Spleen (tissue), 11 donors: Measurements from ENCODE around the gene KIAA0319L. TPM values are rescaled to one million over a fixed set of nuclear protein-coding genes. Genes with fewer than 3 reads are reported as not detected.

Source experiments
- DNase-seq: peaks from one replicate; pipeline ENCODE4 v3.0.0-alpha.2; 2020
- H3K27ac ChIP-seq, 8 donors: fragments of 200-600 bp; sonication (generic) in 7 of 8; 1 replicate in 4 of 8; 2 replicates in 4 of 8; pipeline versions ENCODE4 v1.5.0 to v1.8.0; 2016 to 2021; ENCODE audit warnings: inconsistent platforms in 4 of 8, mild to moderate bottlenecking in 4 of 8, moderate library complexity in 1 of 8
- H3K27me3 ChIP-seq, 7 donors: fragments of 200-600 bp; sonication (generic) in 6 of 7; replicated peaks in 1 of 7; 1 replicate in 4 of 7; 2 replicates in 3 of 7; pipeline versions ENCODE4 v1.5.0 to v1.8.0; 2016 to 2021; ENCODE audit warnings: inconsistent platforms in 3 of 7, mild to moderate bottlenecking in 1 of 7
- H3K36me3 ChIP-seq, 6 donors: fragments of 200-600 bp; sonication (generic) in 5 of 6; 1 replicate in 4 of 6; 2 replicates in 2 of 6; pipeline versions ENCODE4 v1.5.0 to v1.8.0; 2016 to 2021; ENCODE audit warnings: inconsistent platforms in 2 of 6
- H3K4me1 ChIP-seq, 6 donors: fragments of 200-600 bp; sonication (generic) in 5 of 6; 1 replicate in 3 of 6; 2 replicates in 3 of 6; pipeline versions ENCODE4 v1.5.0 to v1.8.0; 2016 to 2021; ENCODE audit warnings: inconsistent platforms in 3 of 6
- H3K4me3 ChIP-seq, 8 donors: fragments of 200-600 bp; sonication (generic) in 7 of 8; 1 replicate in 4 of 8; 2 replicates in 4 of 8; pipeline versions ENCODE4 v1.5.0 to v1.8.0; 2016 to 2021; ENCODE audit warnings: inconsistent platforms in 4 of 8, mild to moderate bottlenecking in 4 of 8, moderate library complexity in 2 of 8
- H3K9me3 ChIP-seq, 8 donors: fragments of 200-600 bp; sonication (generic) in 7 of 8; 1 replicate in 4 of 8; 2 replicates in 4 of 8; pipeline versions ENCODE4 v1.5.0 to v1.8.0; 2016 to 2021; ENCODE audit warnings: inconsistent platforms in 4 of 8
- POLR2A ChIP-seq, 3 donors: fragments of 450-650 bp; IDR thresholded peaks; one replicate each; pipeline ENCODE4 v1.5.1; 2017; ENCODE audit warnings: antibody characterized with exemption in 3 of 3, mild to moderate bottlenecking in 1 of 3
- POLR2AphosphoS5 ChIP-seq, 3 donors: sonication (generic); formaldehyde crosslinking; IDR thresholded peaks; one replicate each; pipeline ENCODE4 v1.5.1; 2017; ENCODE audit warnings: antibody characterized with exemption in 3 of 3
- WGBS, 5 donors: extraction: QIAGEN DNeasy Blood & Tissue Kit in 3 of 5; methylation state at CpG; one replicate each; pipeline versions ENCODE4 v1.1.5 to v1.1.7; 2013 to 2018; 5-methylcytosine and 5-hydroxymethylcytosine counted together
- intact Hi-C: fragments of 100-400 bp; cut with DNase I; formaldehyde crosslinking; loops from one replicate; pipeline ENCODE4 v1.15.0; 2023; ENCODE audit warnings: low total_unique reads
- polyA plus RNA-seq, 3 donors: library from polyadenylated mRNA; stranded (reverse); fragments of 200-250 nt; gene quantifications; one replicate each; pipeline ENCODE4 v1.2.1, GENCODE V29; 2013
- total RNA-seq, 7 donors: library from RNA; depleted of rRNA in 3 of 7; stranded (reverse); fragments of >200 nt in 3 of 7; fragmentation: NEBNext Ultra II Directional in 4 of 7; extraction: Animal tissue kit (Norgen Biotek cat#: 25700) in 4 of 7; gene quantifications; one replicate each; pipeline versions ENCODE4 v1.1.0 to v1.2.1, GENCODE V29; 2016 to 2021
- TF ChIP-seq, protein P1 (sequence below), 11 experiments: fragments of 200-600 bp in 7 of 11; fragments of 450-650 bp in 4 of 11; sonication (generic) in 4 of 11; IDR thresholded peaks in 8 of 11; conservative IDR thresholded peaks in 3 of 11; 1 replicate in 7 of 11; 2 replicates in 4 of 11; pipeline versions ENCODE4 v1.4.0 to v1.8.0; 2016 to 2021; ENCODE audit warnings: antibody characterized with exemption in 11 of 11, inconsistent platforms in 4 of 11, mild to moderate bottlenecking in 1 of 11
- donor health status: healthy with polysubstance abuse.
- donor health status: DM: no; HTN: no; CAD: no; lungs with moderate emphysema.
- donor health status: DM: no; HTN: no; CAD: no.
- donor health status: Bipolar disorder and iron deficiency.
- donor health status: healthy.
- donor health status: DM: no; HTN: no; CAD: no.
- donor health status: DM: yes; HTN: yes; CAD: no.

The KIAA0319L gene
- total and polyA plus RNA-seq, 10 donors = 10.5 to 103 (median 66.9) TPM

DNA sequence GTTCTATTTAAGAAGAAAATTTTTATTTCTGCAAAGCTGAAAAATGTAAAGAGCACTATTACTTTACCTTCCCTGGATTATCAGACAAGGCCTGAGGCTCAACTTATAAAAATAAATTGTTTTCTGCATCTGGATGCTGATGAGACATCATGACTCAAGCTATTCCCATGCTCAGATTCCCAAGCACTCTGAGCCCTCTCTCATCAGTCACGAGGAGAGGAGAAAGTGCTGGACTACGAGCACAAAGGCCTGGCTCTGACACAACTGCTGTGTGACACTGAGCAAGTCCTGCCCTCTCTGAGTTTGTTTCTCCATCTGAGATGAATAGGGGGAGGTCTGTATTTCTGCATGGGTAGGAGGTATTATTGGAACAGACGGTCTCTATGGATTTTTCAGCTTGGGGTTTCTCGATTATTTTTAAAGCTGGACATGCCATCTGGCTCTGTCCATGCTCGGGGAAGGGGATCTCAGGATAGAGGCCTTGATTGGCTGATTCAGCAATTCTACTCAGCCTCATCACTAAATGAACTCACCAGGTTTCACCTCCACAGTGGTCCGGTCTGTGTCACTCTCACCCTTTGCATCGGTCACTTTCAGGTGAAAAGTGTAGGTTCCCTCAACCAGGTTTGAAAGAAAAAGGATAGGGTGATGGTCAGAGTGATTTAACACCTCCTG, 107.7 kb downstream of the KIAA0319L start:
- WGBS, 5 donors = 90 to 96% (median 92%) methylated on average over 7 of the region's 7 CpGs
- H3K36me3 ChIP-seq = peaks cover 0 to 98% (median 54%) of the 10 kb centered on the region in 6 donors
- intact Hi-C loops = loop anchor here (5.0 to 10.0 kb wide), 3 partner anchors 113 to 325 kb away; no protein-coding TSS in a partner anchor

DNA sequence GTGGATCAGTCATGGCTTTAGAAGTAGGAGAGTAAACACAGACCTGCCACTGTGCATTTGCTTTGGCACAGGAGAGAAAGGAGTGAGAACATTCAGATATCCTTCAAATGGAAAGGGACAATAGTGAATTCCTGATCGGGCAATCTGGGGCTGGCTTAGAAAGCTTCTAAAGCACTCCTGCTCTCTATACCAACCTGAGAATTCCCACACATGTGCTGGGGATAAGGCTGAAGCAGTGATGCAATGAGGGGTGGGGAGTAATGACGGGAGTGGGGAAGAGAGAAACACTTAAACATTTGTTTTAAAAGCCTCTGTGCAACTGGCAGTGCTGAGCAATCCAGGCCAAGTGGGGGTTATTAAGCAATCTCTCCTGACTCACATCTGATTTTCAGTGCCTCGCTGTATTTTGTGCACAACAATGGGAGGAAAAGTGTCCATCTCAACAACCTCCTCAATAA, 108.8 kb downstream of the KIAA0319L start:
- Histone ChIP-seq H3K27ac (peak overlapping the region in 5 of 8 donors; percentile 16 to 84 (median 63)), H3K9me3 (no peaks in the 10 kb centered on the region), H3K27me3 (no peaks in the 10 kb centered on the region), H3K4me3 (no peak overlapping the region), H3K4me1 (peaks cover 9 to 83% (median 31%) of the 10 kb centered on the region in 6 donors), H3K36me3 (peaks cover 0 to 98% (median 53%) of the 10 kb centered on the region in 6 donors)
- DNase-seq = no peak
- WGBS, 5 donors = 56 to 78% (median 72%) methylated on average over 3 of the region's 3 CpGs
- TF ChIP-seq POLR2AphosphoS5 (IDR thresholded peaks at IDR 0.05) = no peak
- no peak for TF ChIP-seq POLR2A (IDR thresholded peaks at IDR 0.05)
- TF ChIP-seq, protein P1, sequence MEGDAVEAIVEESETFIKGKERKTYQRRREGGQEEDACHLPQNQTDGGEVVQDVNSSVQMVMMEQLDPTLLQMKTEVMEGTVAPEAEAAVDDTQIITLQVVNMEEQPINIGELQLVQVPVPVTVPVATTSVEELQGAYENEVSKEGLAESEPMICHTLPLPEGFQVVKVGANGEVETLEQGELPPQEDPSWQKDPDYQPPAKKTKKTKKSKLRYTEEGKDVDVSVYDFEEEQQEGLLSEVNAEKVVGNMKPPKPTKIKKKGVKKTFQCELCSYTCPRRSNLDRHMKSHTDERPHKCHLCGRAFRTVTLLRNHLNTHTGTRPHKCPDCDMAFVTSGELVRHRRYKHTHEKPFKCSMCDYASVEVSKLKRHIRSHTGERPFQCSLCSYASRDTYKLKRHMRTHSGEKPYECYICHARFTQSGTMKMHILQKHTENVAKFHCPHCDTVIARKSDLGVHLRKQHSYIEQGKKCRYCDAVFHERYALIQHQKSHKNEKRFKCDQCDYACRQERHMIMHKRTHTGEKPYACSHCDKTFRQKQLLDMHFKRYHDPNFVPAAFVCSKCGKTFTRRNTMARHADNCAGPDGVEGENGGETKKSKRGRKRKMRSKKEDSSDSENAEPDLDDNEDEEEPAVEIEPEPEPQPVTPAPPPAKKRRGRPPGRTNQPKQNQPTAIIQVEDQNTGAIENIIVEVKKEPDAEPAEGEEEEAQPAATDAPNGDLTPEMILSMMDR (IDR thresholded peaks at IDR 0.05 in 8 of 11, conservative IDR thresholded peaks at IDR 0.05 in 3 of 11) = no peak
- intact Hi-C loops = loop anchor here (10.0 kb wide), 1 partner anchor 326 kb away; no protein-coding TSS in a partner anchor

More for the DNA sequence above, 107.7 kb downstream of the KIAA0319L start:
- TF ChIP-seq POLR2A (IDR thresholded peaks at IDR 0.05) (no peak), POLR2AphosphoS5 (IDR thresholded peaks at IDR 0.05) (no peak)
- TF ChIP-seq, protein P1 (IDR thresholded peaks at IDR 0.05 in 8 of 11, conservative IDR thresholded peaks at IDR 0.05 in 3 of 11) = no peak
- H3K27me3 ChIP-seq = no peaks in the 10 kb centered on the region
- H3K4me3 ChIP-seq = no peak overlapping the region
- H3K27ac ChIP-seq = peak overlapping the region in 3 of 8 donors; percentile 63 to 84 (median 68)
- H3K9me3 ChIP-seq = no peaks in the 10 kb centered on the region
- DNase-seq = no peak
- H3K4me1 ChIP-seq = peaks cover 9 to 83% (median 30%) of the 10 kb centered on the region in 6 donors

DNA sequence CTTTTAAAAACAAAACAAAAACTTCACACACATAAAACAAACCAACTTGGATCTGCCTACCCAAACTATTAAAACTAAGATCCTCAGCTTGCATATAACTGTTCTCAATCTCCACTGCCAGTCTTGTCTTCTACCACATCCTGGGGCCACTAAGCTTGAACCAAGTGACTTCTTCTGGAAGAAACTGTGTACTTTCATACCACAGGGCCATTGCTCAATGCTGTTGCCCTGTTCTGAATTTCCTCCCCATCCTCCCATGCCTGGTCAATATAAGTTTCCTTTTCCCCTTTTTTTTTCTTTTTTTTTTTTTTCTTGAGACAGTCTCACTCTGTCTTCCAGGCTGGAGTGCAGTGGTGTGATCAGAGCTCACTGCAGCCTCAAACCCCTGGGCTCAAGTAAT, 109.9 kb downstream of the KIAA0319L start:
- no peak for DNase-seq
- peak overlapping the region in 5 of 8 donors; percentile 35 to 84 (median 63) for H3K27ac ChIP-seq
- peaks cover 5 to 98% (median 59%) of the 10 kb centered on the region in 6 donors for H3K36me3 ChIP-seq
- peaks cover 6 to 83% (median 31%) of the 10 kb centered on the region in 6 donors for H3K4me1 ChIP-seq
- H3K27me3 ChIP-seq = no peaks in the 10 kb centered on the region
- peak overlapping the region in 1 of 8 donors; percentile 8 for H3K4me3 ChIP-seq
- intact Hi-C loops = loop anchor here (10.0 kb wide), 1 partner anchor 328 kb away; no protein-coding TSS in a partner anchor
- H3K9me3 ChIP-seq = no peaks in the 10 kb centered on the region
- TF ChIP-seq POLR2A (IDR thresholded peaks at IDR 0.05) (no peak), POLR2AphosphoS5 (IDR thresholded peaks at IDR 0.05) (no peak)
- TF ChIP-seq, protein P1 (IDR thresholded peaks at IDR 0.05 in 8 of 11, conservative IDR thresholded peaks at IDR 0.05 in 3 of 11) = no peak

DNA sequence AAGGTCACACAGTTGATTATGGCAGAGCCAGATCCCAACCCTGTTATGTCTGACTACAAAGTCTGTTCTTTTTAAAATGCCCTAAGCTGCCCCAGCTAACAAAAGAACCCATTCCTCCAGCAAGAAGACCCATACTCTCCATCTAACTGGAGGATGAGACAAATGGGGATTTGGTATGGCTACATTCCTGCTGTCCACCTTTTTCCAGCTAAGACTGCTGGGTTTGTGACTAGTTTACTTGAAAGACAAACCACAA, 112.8 kb downstream of the KIAA0319L start:
- Histone ChIP-seq H3K36me3 (peaks cover 5 to 100% (median 73%) of the 10 kb centered on the region in 6 donors), H3K27ac (peak overlapping the region in 1 of 8 donors; percentile 84), H3K27me3 (no peaks in the 10 kb centered on the region), H3K4me1 (peaks cover 0 to 61% (median 18%) of the 10 kb centered on the region in 6 donors), H3K9me3 (no peaks in the 10 kb centered on the region), H3K4me3 (no peak overlapping the region)
- TF ChIP-seq POLR2A (IDR thresholded peaks at IDR 0.05) = no peak
- TF ChIP-seq POLR2AphosphoS5 (IDR thresholded peaks at IDR 0.05) = no peak
- TF ChIP-seq, protein P1 (IDR thresholded peaks at IDR 0.05 in 8 of 11, conservative IDR thresholded peaks at IDR 0.05 in 3 of 11) = no peak
- intact Hi-C loops = loop anchor here (10.0 kb wide), 1 partner anchor 330 kb away; no protein-coding TSS in a partner anchor
- DNase-seq = no peak
